ENCODE data around the gene AGBL1.

DNA sequence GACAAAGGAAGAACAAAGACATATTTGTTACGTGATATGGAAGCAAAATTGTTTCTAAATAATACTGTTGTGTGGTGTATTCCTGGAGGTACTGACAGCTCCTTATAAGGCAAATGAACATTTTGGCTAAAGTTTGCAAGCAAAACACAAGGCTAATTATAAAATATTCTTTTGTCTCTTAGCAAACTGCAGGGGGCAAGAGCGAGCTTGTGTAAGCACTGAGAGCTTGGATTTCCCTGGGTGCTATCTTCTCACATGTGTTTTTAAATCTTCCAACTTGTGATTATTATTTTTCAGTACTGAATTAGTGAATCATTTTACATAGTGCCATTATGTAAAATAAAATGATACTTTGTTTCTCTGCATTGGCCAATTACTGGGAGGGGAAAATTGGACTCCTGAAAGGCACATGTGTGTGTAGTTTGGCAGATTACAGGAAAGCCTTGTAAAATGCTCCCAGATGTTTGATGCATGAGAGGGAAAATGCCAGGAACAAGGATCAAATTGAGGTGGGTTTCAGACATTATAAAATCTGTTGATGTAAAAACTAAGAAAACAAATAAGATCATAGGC is 611.5 kb downstream of the AGBL1 start:
- TF ChIP-seq, protein P1, sequence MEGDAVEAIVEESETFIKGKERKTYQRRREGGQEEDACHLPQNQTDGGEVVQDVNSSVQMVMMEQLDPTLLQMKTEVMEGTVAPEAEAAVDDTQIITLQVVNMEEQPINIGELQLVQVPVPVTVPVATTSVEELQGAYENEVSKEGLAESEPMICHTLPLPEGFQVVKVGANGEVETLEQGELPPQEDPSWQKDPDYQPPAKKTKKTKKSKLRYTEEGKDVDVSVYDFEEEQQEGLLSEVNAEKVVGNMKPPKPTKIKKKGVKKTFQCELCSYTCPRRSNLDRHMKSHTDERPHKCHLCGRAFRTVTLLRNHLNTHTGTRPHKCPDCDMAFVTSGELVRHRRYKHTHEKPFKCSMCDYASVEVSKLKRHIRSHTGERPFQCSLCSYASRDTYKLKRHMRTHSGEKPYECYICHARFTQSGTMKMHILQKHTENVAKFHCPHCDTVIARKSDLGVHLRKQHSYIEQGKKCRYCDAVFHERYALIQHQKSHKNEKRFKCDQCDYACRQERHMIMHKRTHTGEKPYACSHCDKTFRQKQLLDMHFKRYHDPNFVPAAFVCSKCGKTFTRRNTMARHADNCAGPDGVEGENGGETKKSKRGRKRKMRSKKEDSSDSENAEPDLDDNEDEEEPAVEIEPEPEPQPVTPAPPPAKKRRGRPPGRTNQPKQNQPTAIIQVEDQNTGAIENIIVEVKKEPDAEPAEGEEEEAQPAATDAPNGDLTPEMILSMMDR (IDR thresholded peaks at IDR 0.05; ENCODE audit: borderline replicate concordance, extremely low read depth, low read length, poor library complexity, severe bottlenecking), result no peak
- TF ChIP-seq EZH2 (IDR thresholded peaks at IDR 0.05; ENCODE audit: borderline replicate concordance, low read depth, low read length, severe bottlenecking), result no peak

All from DND-41 (cell line).